ENCODE results near the gene SC5D.

The SC5D gene

GRCh38 chr11:121341609-121342008 lies 49.0 kb downstream of the SC5D start:
- Histone ChIP-seq H3K36me3 (ENCODE audit: insufficient read depth, low read length) (no peaks in the 10 kb centered on the region), H3K27me3 (ENCODE audit: insufficient read depth, low read length) (peaks cover 62% of the 10 kb centered on the region), H3K4me1 (ENCODE audit: control insufficient read depth, insufficient read depth, low read length, unreplicated experiment) (no peaks in the 10 kb centered on the region), H3K79me2 (ENCODE audit: control insufficient read depth, insufficient read depth, low read length, unreplicated experiment) (no peaks in the 10 kb centered on the region), H2AFZ (ENCODE audit: low read length, unreplicated experiment) (no peak overlapping the region), H3K27ac (ENCODE audit: low read depth, low read length) (no peak overlapping the region), H3K4me3 (ENCODE audit: low read depth, low read length) (no peak overlapping the region)

- H2AFZ ChIP-seq (ENCODE audit: low read length, unreplicated experiment): no peak overlapping the region
Observed at GRCh38 chr11:121344824-121345223, 52.3 kb downstream of the SC5D start.

GRCh38 chr11:121347094-121347493 lies 54.5 kb downstream of the SC5D start:
- no peaks in the 10 kb centered on the region for H3K79me2 ChIP-seq (ENCODE audit: control insufficient read depth, insufficient read depth, low read length, unreplicated experiment)
- H3K36me3 ChIP-seq (ENCODE audit: insufficient read depth, low read length): no peaks in the 10 kb centered on the region
- no peak overlapping the region for H3K27ac ChIP-seq (ENCODE audit: low read depth, low read length)
- peaks cover 77% of the 10 kb centered on the region for H3K27me3 ChIP-seq (ENCODE audit: insufficient read depth, low read length)
- H3K4me1 ChIP-seq (ENCODE audit: control insufficient read depth, insufficient read depth, low read length, unreplicated experiment): no peaks in the 10 kb centered on the region
- no peak overlapping the region for H2AFZ ChIP-seq (ENCODE audit: low read length, unreplicated experiment)
- H3K4me3 ChIP-seq (ENCODE audit: low read depth, low read length): no peak overlapping the region

More at GRCh38 chr11:121344824-121345223, 52.3 kb downstream of the SC5D start:
- Histone ChIP-seq H3K4me1 (ENCODE audit: control insufficient read depth, insufficient read depth, low read length, unreplicated experiment) (no peaks in the 10 kb centered on the region), H3K4me3 (ENCODE audit: low read depth, low read length) (no peak overlapping the region), H3K79me2 (ENCODE audit: control insufficient read depth, insufficient read depth, low read length, unreplicated experiment) (no peaks in the 10 kb centered on the region), H3K36me3 (ENCODE audit: insufficient read depth, low read length) (no peaks in the 10 kb centered on the region), H3K27ac (ENCODE audit: low read depth, low read length) (no peak overlapping the region), H3K27me3 (ENCODE audit: insufficient read depth, low read length) (peaks cover 64% of the 10 kb centered on the region)

GRCh38 chr11:121347813-121348212 lies 55.2 kb downstream of the SC5D start:
- peaks cover 79% of the 10 kb centered on the region for H3K27me3 ChIP-seq (ENCODE audit: insufficient read depth, low read length)
- no peaks in the 10 kb centered on the region for H3K36me3 ChIP-seq (ENCODE audit: insufficient read depth, low read length)
- H3K4me3 ChIP-seq (ENCODE audit: low read depth, low read length): no peak overlapping the region
- no peak overlapping the region for H3K27ac ChIP-seq (ENCODE audit: low read depth, low read length)
- no peaks in the 10 kb centered on the region for H3K4me1 ChIP-seq (ENCODE audit: control insufficient read depth, insufficient read depth, low read length, unreplicated experiment)
- H2AFZ ChIP-seq (ENCODE audit: low read length, unreplicated experiment): no peak overlapping the region
- no peaks in the 10 kb centered on the region for H3K79me2 ChIP-seq (ENCODE audit: control insufficient read depth, insufficient read depth, low read length, unreplicated experiment)

GRCh38 chr11:121348220-121348875 lies 55.8 kb downstream of the SC5D start:
- no peaks in the 10 kb centered on the region for H3K4me1 ChIP-seq (ENCODE audit: control insufficient read depth, insufficient read depth, low read length, unreplicated experiment)
- peaks cover 83% of the 10 kb centered on the region for H3K27me3 ChIP-seq (ENCODE audit: insufficient read depth, low read length)
- no peak overlapping the region for H3K4me3 ChIP-seq (ENCODE audit: low read depth, low read length)
- H2AFZ ChIP-seq (ENCODE audit: low read length, unreplicated experiment): no peak overlapping the region
- no peaks in the 10 kb centered on the region for H3K79me2 ChIP-seq (ENCODE audit: control insufficient read depth, insufficient read depth, low read length, unreplicated experiment)
- H3K36me3 ChIP-seq (ENCODE audit: insufficient read depth, low read length): no peaks in the 10 kb centered on the region
- no peak overlapping the region for H3K27ac ChIP-seq (ENCODE audit: low read depth, low read length)

- Histone ChIP-seq H2AFZ (ENCODE audit: low read length, unreplicated experiment) (no peak overlapping the region), H3K79me2 (ENCODE audit: control insufficient read depth, insufficient read depth, low read length, unreplicated experiment) (no peaks in the 10 kb centered on the region), H3K27me3 (ENCODE audit: insufficient read depth, low read length) (peaks cover 78% of the 10 kb centered on the region), H3K36me3 (ENCODE audit: insufficient read depth, low read length) (no peaks in the 10 kb centered on the region), H3K4me1 (ENCODE audit: control insufficient read depth, insufficient read depth, low read length, unreplicated experiment) (no peaks in the 10 kb centered on the region), H3K27ac (ENCODE audit: low read depth, low read length) (no peak overlapping the region), H3K4me3 (ENCODE audit: low read depth, low read length) (no peak overlapping the region)
Observed at GRCh38 chr11:121349790-121350189, 57.2 kb downstream of the SC5D start.

- H3K27me3 ChIP-seq (ENCODE audit: insufficient read depth, low read length): peaks cover 79% of the 10 kb centered on the region
- H3K4me3 ChIP-seq (ENCODE audit: low read depth, low read length): no peak overlapping the region
- H3K36me3 ChIP-seq (ENCODE audit: insufficient read depth, low read length): no peaks in the 10 kb centered on the region
- H3K79me2 ChIP-seq (ENCODE audit: control insufficient read depth, insufficient read depth, low read length, unreplicated experiment): no peaks in the 10 kb centered on the region
- H2AFZ ChIP-seq (ENCODE audit: low read length, unreplicated experiment): no peak overlapping the region
- no peak overlapping the region for H3K27ac ChIP-seq (ENCODE audit: low read depth, low read length)
- no peaks in the 10 kb centered on the region for H3K4me1 ChIP-seq (ENCODE audit: control insufficient read depth, insufficient read depth, low read length, unreplicated experiment)
Observed at GRCh38 chr11:121350314-121351082, 57.9 kb downstream of the SC5D start.

- H3K27ac ChIP-seq (ENCODE audit: low read depth, low read length): no peak overlapping the region
- peaks cover 80% of the 10 kb centered on the region for H3K27me3 ChIP-seq (ENCODE audit: insufficient read depth, low read length)
- H2AFZ ChIP-seq (ENCODE audit: low read length, unreplicated experiment): no peak overlapping the region
- H3K4me3 ChIP-seq (ENCODE audit: low read depth, low read length): no peak overlapping the region
- H3K36me3 ChIP-seq (ENCODE audit: insufficient read depth, low read length): no peaks in the 10 kb centered on the region
- no peaks in the 10 kb centered on the region for H3K79me2 ChIP-seq (ENCODE audit: control insufficient read depth, insufficient read depth, low read length, unreplicated experiment)
- no peaks in the 10 kb centered on the region for H3K4me1 ChIP-seq (ENCODE audit: control insufficient read depth, insufficient read depth, low read length, unreplicated experiment)
Observed at GRCh38 chr11:121351083-121351630, 58.6 kb downstream of the SC5D start.

GRCh38 chr11:121352251-121352891 lies 59.8 kb downstream of the SC5D start:
- no peak overlapping the region for H3K27ac ChIP-seq (ENCODE audit: low read depth, low read length)
- H3K27me3 ChIP-seq (ENCODE audit: insufficient read depth, low read length): peaks cover 73% of the 10 kb centered on the region
- no peaks in the 10 kb centered on the region for H3K4me1 ChIP-seq (ENCODE audit: control insufficient read depth, insufficient read depth, low read length, unreplicated experiment)
- no peak overlapping the region for H2AFZ ChIP-seq (ENCODE audit: low read length, unreplicated experiment)
- no peaks in the 10 kb centered on the region for H3K36me3 ChIP-seq (ENCODE audit: insufficient read depth, low read length)
- H3K79me2 ChIP-seq (ENCODE audit: control insufficient read depth, insufficient read depth, low read length, unreplicated experiment): no peaks in the 10 kb centered on the region
- no peak overlapping the region for H3K4me3 ChIP-seq (ENCODE audit: low read depth, low read length)

GRCh38 chr11:121354192-121354591 lies 61.6 kb downstream of the SC5D start:
- Histone ChIP-seq H3K4me3 (ENCODE audit: low read depth, low read length) (no peak overlapping the region), H3K36me3 (ENCODE audit: insufficient read depth, low read length) (no peaks in the 10 kb centered on the region), H3K4me1 (ENCODE audit: control insufficient read depth, insufficient read depth, low read length, unreplicated experiment) (no peaks in the 10 kb centered on the region), H2AFZ (ENCODE audit: low read length, unreplicated experiment) (no peak overlapping the region), H3K79me2 (ENCODE audit: control insufficient read depth, insufficient read depth, low read length, unreplicated experiment) (no peaks in the 10 kb centered on the region), H3K27ac (ENCODE audit: low read depth, low read length) (no peak overlapping the region), H3K27me3 (ENCODE audit: insufficient read depth, low read length) (peaks cover 70% of the 10 kb centered on the region)
